HepG2 (cell line): ENCODE data around the gene HOXA9. TPM values are rescaled to one million over a fixed set of nuclear protein-coding genes. Genes with fewer than 3 reads are reported as not detected.
A peak's percentile ranks its signal among the peaks of the same experiment; 100 is the strongest.

Experiments
- CCAR2 ChIP-seq: fragments of 200-400 bp; formaldehyde crosslinking; optimal IDR thresholded peaks from 2 replicates; pipeline ENCODE3; 2018; ENCODE audit warnings: low read depth, mild to moderate bottlenecking, low read length, moderate library complexity
- CHD4 ChIP-seq: fragments of 200-600 bp; sonication (generic); IDR thresholded peaks from 2 replicates; pipeline ENCODE4 v1.7.0; 2017; ENCODE audit warnings: mild to moderate bottlenecking, low read length, borderline replicate concordance
- KMT2A ChIP-seq: sonication (generic); formaldehyde crosslinking; IDR thresholded peaks from 2 replicates; pipeline ENCODE4 v1.4.0; 2020; ENCODE audit warnings: missing genetic modification reagents
- MXD4 ChIP-seq: IDR thresholded peaks from 2 replicates; pipeline ENCODE4 v1.6.1; 2016; ENCODE audit warnings: mild to moderate bottlenecking, missing biosample characterization, missing genetic modification reagents
- NR1H2 ChIP-seq: sonication (generic); formaldehyde crosslinking; IDR thresholded peaks from 2 replicates; pipeline ENCODE4 v1.8.1; 2022; ENCODE audit warnings: low read depth, missing genetic modification reagents, borderline replicate concordance
- POLR2A ChIP-seq, 2 experiments: IDR thresholded peaks; 2 replicates each; pipeline ENCODE4 v1.6.1; 2011; ENCODE audit warnings: low read depth in 2 of 2, low read length in 2 of 2, mild to moderate bottlenecking in 1 of 2, moderate library complexity in 1 of 2; ENCODE audit not compliant: insufficient read depth in 1 of 2
- SMAD1 ChIP-seq: sonication (generic); formaldehyde crosslinking; IDR thresholded peaks from 2 replicates; pipeline ENCODE4 v1.4.0; 2020; ENCODE audit warnings: missing genetic modification reagents, low read depth, mild to moderate bottlenecking, borderline replicate concordance
- SOX5 ChIP-seq: IDR thresholded peaks from 2 replicates; pipeline ENCODE4 v1.6.1; 2016; ENCODE audit warnings: borderline replicate concordance
- SRF ChIP-seq: IDR thresholded peaks from 2 replicates; pipeline ENCODE4 v1.6.1; 2011; ENCODE audit warnings: mild to moderate bottlenecking, low read depth, low read length, moderate library complexity
- TCF7 ChIP-seq: sonication (generic); IDR thresholded peaks from 2 replicates; pipeline ENCODE4 v1.6.1; 2016; ENCODE audit warnings: antibody characterized with exemption, low read depth
- TOE1 ChIP-seq: sonication (generic); formaldehyde crosslinking; IDR thresholded peaks from 2 replicates; pipeline ENCODE4 v1.4.0; 2020; ENCODE audit warnings: mild to moderate bottlenecking, missing genetic modification reagents
- ZC3H4 ChIP-seq: sonication (generic); formaldehyde crosslinking; IDR thresholded peaks from 2 replicates; pipeline ENCODE4 v1.4.0; 2020; ENCODE audit warnings: missing genetic modification reagents, borderline replicate concordance
- ZNF121 ChIP-seq: sonication (generic); formaldehyde crosslinking; IDR thresholded peaks from 2 replicates; pipeline ENCODE4 v1.5.0; 2020; ENCODE audit warnings: mild to moderate bottlenecking, missing genetic modification reagents
- ZNF124 ChIP-seq: sonication (generic); formaldehyde crosslinking; IDR thresholded peaks from 2 replicates; pipeline ENCODE4 v1.4.0; 2020; ENCODE audit warnings: missing genetic modification reagents
- ZNF263 ChIP-seq: sonication (generic); formaldehyde crosslinking; IDR thresholded peaks from 2 replicates; pipeline ENCODE4 v1.4.0; 2020; ENCODE audit warnings: missing genetic modification reagents
- ZNF30 ChIP-seq: sonication (generic); formaldehyde crosslinking; IDR thresholded peaks from 2 replicates; pipeline ENCODE4 v1.5.0; 2020; ENCODE audit warnings: mild to moderate bottlenecking, missing genetic modification reagents
- ZNF331 ChIP-seq: sonication (generic); formaldehyde crosslinking; IDR thresholded peaks from 2 replicates; pipeline ENCODE4 v1.4.0; 2020; ENCODE audit warnings: missing genetic modification reagents
- ZNF468 ChIP-seq: sonication (generic); formaldehyde crosslinking; IDR thresholded peaks from 2 replicates; pipeline ENCODE4 v1.8.0; 2022; ENCODE audit warnings: mild to moderate bottlenecking, moderate library complexity, missing genetic modification reagents
- ZNF709 ChIP-seq: sonication (generic); formaldehyde crosslinking; IDR thresholded peaks from 2 replicates; pipeline ENCODE4 v1.5.0; 2020; ENCODE audit warnings: mild to moderate bottlenecking, missing genetic modification reagents
- ZNF710 ChIP-seq: sonication (generic); formaldehyde crosslinking; IDR thresholded peaks from 2 replicates; pipeline ENCODE4 v1.5.0; 2020; ENCODE audit warnings: mild to moderate bottlenecking, missing genetic modification reagents, borderline replicate concordance
- ZSCAN12 ChIP-seq: sonication (generic); formaldehyde crosslinking; IDR thresholded peaks from 2 replicates; pipeline ENCODE4 v1.9.0; 2021; ENCODE audit warnings: mild to moderate bottlenecking, missing genetic modification reagents
- polyA plus RNA-seq, 8 experiments: library from polyadenylated mRNA; depleted of rRNA in 3 of 8; stranded (reverse) in 7 of 8; unstranded in 1 of 8; fragments of >200 nt; fragmentation: Illumina TruSeq in 4 of 8; extraction: Trizol in 4 of 8; gene quantifications; 2 replicates each; pipeline versions ENCODE4 v1.2.1 to v1.2.3, GENCODE V29; 2011 to 2016; ENCODE audit warnings: low read depth in 4 of 8, missing spikeins in 1 of 8, mixed read lengths in 1 of 8; ENCODE audit not compliant: insufficient read depth in 1 of 8
- total RNA-seq, 5 experiments: library from RNA; depleted of rRNA; stranded (reverse); fragments of >200 nt; fragmentation: Illumina TruSeq; extraction: Trizol; gene quantifications; 2 replicates each; pipeline ENCODE4 v1.2.3, GENCODE V29; 2016; ENCODE audit warnings: low read depth in 1 of 5
- TF ChIP-seq, protein P1 (sequence below): sonication (generic); formaldehyde crosslinking; IDR thresholded peaks from 2 replicates; pipeline ENCODE4 v1.4.0; 2020; ENCODE audit warnings: missing genetic modification reagents, mild to moderate bottlenecking, borderline replicate concordance
- TF ChIP-seq, protein P2 (sequence below): IDR thresholded peaks from 2 replicates; pipeline ENCODE4 v1.6.1; 2012; ENCODE audit warnings: inconsistent platforms
- TF ChIP-seq, protein P3 (sequence below): sonication (generic); formaldehyde crosslinking; IDR thresholded peaks from 2 replicates; pipeline ENCODE4 v1.4.0; 2020; ENCODE audit warnings: missing genetic modification reagents, mild to moderate bottlenecking, borderline replicate concordance

Gene HOXA9
- total and polyA plus RNA-seq, 2 of the 13 experiments (the other 11 are each of a cell fraction or from before 2014, with no cell fraction given) = not detected

GRCh38 chr7:27123007-27123476 lies 42.3 kb downstream of the HOXA9 start (continued):
- TF ChIP-seq, protein P1, sequence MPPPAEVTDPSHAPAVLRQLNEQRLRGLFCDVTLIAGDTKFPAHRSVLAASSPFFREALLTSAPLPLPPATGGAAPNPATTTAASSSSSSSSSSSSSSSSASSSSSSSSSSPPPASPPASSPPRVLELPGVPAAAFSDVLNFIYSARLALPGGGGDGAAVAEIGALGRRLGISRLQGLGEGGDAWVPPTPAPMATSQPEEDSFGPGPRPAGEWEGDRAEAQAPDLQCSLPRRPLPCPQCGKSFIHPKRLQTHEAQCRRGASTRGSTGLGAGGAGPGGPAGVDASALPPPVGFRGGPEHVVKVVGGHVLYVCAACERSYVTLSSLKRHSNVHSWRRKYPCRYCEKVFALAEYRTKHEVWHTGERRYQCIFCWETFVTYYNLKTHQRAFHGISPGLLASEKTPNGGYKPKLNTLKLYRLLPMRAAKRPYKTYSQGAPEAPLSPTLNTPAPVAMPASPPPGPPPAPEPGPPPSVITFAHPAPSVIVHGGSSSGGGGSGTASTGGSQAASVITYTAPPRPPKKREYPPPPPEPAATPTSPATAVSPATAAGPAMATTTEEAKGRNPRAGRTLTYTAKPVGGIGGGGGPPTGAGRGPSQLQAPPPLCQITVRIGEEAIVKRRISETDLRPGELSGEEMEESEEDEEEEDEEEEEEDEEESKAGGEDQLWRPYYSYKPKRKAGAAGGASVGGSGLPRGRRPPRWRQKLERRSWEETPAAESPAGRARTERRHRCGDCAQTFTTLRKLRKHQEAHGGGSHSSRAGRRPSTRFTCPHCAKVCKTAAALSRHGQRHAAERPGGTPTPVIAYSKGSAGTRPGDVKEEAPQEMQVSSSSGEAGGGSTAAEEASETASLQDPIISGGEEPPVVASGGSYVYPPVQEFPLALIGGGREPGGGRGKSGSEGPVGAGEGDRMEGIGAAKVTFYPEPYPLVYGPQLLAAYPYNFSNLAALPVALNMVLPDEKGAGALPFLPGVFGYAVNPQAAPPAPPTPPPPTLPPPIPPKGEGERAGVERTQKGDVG = peak; percentile 48; the same call in 1 of the 2 replicates
- no peak for TF ChIP-seq SOX5 (CRISPR knock-in tag)
- TF ChIP-seq ZNF710 (CRISPR knock-in tag) = no peak
- no peak for TF ChIP-seq CHD4
- TF ChIP-seq CCAR2 = no peak
- 0 out of 2 replicates have a peak, but pooled peaks have one; percentile 58 for TF ChIP-seq KMT2A (CRISPR knock-in tag)
- TF ChIP-seq MXD4 (CRISPR knock-in tag) = no peak
- peak; percentile 59; the same call in 1 of the 2 replicates for TF ChIP-seq ZNF331 (CRISPR knock-in tag)
- TF ChIP-seq, protein P2, sequence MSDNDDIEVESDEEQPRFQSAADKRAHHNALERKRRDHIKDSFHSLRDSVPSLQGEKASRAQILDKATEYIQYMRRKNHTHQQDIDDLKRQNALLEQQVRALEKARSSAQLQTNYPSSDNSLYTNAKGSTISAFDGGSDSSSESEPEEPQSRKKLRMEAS = peak; percentile 12; the same call in 1 of the 2 replicates
- no peak for TF ChIP-seq ZNF709 (CRISPR knock-in tag)
- TF ChIP-seq ZNF468 = no peak
- TF ChIP-seq ZNF30 (CRISPR knock-in tag) = no peak
- TF ChIP-seq POLR2A (IDR thresholded peaks at IDR 0.05; ENCODE audit: insufficient read depth in 1 of 2, low read depth in 2 of 2, low read length in 2 of 2) = peak; percentile 35 to 37; a peak in 3 of 4 replicates
- peak; percentile 1; the same call in 1 of the 2 replicates for TF ChIP-seq SMAD1 (CRISPR knock-in tag)
- TF ChIP-seq ZSCAN12 (CRISPR knock-in tag) = no peak
- TF ChIP-seq ZNF263 (CRISPR knock-in tag) = no peak
- no peak for TF ChIP-seq ZC3H4 (CRISPR knock-in tag)
- TF ChIP-seq TOE1 (CRISPR knock-in tag) = no peak
- TF ChIP-seq ZNF124 (CRISPR knock-in tag) = no peak
- no peak for TF ChIP-seq NR1H2 (CRISPR knock-in tag)
- TF ChIP-seq TCF7 = no peak
- TF ChIP-seq, protein P3, sequence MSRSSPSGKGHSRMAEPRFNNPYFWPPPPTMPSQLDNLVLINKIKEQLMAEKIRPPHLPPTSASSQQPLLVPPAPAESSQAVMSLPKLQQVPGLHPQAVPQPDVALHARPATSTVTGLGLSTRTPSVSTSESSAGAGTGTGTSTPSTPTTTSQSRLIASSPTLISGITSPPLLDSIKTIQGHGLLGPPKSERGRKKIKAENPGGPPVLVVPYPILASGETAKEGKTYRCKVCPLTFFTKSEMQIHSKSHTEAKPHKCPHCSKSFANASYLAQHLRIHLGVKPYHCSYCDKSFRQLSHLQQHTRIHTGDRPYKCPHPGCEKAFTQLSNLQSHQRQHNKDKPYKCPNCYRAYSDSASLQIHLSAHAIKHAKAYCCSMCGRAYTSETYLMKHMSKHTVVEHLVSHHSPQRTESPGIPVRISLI (CRISPR knock-in tag) = no peak
- no peak for TF ChIP-seq SRF
- no peak for TF ChIP-seq ZNF121 (CRISPR knock-in tag)
